ENCODE data around the gene SIDT2.

Gene SIDT2

DNA sequence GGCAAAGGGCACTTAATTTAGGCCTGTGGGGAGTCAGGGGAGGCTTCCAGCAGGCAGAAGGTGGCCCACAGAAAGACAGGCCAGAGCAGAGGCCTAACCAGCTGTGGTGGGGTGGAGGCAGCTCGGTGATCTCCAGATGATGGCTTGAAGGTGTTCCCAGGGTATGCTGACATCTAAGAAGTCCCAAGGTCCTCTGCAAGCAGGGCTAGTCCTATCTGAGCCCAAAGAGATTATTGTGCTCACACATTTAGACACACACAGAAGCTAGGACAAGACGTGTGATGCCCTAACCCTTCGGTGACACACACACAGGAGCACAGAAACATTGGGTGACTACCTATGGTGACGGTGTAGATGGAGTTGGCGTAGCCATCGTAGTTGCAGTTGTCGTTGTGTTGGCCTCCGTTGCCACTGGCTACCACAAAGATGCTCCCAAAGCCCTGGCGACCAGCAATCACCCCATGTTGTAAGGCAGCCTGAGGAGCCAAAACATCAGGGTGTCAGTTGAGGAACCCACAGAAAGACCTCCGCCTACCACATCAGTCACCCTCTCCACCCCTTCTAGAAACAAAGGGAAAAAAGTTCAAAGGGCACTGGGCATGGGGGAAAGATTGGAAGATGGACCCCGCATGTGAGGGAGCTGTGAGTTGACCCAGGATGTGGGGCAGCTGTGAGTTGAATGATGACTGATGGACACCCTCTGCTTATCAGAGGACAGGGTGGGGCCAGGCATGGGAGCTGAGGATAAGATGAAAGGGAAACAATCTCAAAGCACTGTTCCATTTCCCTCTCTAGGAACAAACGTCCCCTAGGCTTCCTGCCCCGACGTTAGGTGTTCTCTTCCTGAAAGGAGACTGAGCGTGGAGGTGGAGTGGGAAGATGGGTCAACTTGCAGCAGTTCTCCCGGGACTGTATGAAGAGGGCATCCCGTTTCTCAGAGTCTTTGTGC is 45.5 kb downstream of the SIDT2 start:
- no peak for DNase-seq

DNA sequence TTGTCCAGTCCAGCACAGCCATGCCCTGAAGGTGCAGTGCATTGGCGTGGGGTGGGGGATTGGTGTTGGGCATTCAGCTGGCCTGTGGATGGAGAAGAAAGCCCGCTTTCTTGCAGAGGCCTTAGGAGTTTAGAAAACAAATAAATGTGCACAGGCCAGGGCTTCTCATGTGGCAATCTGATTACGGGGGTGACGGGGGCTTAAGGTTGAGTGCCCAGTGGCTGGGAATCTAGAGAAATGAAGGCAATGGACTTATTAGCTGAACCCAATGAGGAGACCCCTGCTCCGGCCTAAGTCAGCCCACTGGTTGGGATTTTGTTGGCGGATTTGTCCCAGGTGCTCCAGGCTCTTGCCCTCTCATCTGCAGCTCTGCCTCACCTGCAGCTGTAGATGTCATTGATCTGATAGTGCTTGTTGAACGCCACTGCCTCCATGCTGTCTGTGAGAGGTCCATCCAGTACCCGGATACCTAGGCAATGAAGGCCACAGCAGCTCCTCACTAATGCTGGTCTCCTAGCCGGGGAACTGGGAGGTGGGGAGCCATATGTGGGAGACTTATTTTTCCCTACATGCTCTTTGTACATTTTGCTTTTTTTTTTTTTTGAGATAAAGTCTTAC is 47.1 kb downstream of the SIDT2 start:
- DNase-seq, result no peak

DNA sequence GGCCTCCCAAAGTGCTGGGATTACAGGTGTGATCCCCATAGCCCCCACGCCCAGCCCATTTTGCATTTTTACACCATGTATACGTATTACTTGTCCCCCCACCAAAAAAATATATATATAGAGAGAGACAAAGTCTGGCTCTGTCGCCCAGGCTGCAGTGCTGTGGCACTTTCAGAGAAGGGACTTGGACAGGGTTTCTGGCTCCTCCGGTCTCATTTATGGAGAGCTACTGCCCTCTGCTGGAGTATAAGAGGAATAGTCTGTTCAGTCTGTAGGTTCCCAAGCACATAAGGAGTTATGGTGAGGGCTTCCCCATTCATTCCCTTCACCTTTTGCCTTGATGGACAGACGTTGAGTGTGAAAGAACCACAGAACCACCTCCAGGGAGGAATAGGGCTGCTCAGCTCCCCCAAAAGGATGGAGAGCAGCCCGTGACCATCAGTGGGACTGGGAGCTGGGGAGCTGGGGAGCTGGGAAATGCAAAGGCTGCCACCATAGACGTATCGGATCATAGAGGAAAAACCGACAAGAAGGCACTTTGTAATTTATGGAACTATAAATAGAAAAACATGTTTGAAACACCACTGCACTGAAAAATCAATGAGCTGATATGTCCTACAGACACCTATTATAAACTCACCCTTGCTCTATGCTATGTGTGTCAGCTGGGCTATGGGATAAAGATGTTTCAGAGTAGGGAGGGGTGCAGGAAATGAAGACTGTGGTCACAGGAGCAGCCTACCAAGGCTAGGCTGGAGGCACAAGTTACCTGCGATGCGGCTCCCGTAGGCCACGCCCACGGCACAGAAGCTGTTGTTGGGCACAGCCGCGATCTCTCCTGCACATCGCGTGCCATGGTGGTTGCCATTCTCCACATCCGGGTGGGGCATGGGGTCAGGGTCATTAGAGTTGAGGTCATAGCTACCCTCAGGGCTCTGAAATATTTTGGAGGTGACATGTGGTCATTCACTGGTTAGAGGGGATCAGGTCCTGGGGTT is 48.1 kb downstream of the SIDT2 start:
- peak; percentile 78 to 79 for DNase-seq

DNA sequence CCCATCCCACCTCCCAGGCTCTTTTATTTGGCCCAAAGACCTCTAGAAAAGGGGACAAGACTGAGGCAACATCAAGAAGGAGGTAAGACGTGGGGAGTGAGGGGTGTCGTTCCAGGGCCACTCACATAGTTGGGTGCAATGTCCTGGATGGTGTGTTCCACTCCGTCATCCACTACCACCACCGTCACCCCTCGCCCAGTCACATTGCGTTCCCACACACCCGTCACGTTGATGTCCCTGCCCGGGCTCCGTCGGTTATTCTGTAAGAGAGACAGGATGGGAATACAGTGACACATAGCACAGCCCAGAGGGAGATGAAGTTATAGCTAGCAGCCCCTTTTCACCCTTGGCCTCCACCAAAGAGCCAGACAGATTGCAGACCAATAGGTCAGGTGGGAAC is 49.5 kb downstream of the SIDT2 start:
- no peak for DNase-seq

DNA sequence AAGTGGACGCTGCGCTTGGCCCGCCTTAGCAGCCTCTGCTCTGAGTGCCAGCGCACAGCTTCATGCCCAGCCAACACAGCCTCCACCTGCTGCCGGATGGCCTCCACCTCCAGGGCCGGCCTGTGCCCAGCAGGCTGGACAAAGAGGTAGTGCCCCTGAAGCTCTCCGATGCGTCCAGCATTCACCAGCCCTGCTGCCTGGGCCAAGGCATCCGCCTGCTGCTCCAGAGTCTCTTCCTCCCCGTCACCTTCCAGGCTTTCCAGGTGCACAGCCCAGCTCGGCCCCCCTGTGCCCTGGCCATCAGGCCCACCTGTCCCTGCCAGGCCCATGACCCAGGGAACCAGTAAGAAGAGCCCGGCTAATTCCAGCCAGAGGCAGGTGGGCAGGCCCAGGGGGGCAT is 50.9 kb downstream of the SIDT2 start:
- DNase-seq, result no peak

DNA sequence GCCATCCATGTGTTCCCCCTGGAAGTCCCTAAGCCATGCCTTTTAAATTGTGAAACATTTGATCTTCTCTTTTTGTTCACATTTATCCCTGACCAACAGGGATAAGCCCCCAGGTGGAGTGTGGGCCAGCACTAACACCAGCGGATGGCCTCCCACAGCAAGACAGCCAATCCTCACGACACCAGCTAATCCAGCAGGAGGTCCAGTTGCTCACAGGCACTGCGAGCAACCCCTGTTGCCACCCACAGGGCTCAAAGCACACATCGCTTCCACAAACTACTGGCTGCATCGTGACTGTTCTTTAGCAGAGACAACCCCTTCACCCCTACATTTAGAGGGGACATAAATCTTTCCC is 51.4 kb downstream of the SIDT2 start:
- no peak for DNase-seq

DNA sequence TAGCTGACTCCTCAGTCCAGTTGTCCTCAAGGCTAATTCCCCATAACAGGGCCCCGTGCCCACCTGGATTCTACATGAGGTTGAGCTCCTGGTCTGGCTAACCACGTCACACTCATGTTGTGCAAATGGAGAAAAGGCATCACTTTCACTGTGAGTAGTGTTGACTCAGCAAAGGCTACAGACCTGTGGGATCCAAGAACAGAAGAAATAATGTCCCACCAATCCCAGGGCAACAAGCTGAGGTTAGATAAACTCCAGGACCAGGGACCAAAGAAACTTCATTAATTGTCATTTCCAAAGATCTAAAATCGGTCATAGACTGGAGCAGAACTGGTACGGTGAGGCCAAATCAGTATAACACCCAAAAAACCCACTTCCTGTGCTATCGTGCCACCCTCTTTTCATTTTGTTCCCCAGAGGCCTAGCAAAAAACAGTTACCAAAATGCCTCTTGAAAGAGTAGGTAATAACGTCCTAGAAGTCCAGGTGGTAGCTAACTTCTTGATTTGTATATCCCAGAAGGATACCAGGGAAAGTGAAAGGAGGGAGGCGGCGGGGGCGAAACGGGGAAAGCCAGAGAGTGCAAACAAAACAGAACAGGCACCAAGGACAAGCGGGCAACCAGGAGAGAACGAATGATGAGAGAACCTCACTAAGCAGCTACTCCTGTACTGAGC is 51.9 kb downstream of the SIDT2 start:
- DNase-seq, result no peak

DNA sequence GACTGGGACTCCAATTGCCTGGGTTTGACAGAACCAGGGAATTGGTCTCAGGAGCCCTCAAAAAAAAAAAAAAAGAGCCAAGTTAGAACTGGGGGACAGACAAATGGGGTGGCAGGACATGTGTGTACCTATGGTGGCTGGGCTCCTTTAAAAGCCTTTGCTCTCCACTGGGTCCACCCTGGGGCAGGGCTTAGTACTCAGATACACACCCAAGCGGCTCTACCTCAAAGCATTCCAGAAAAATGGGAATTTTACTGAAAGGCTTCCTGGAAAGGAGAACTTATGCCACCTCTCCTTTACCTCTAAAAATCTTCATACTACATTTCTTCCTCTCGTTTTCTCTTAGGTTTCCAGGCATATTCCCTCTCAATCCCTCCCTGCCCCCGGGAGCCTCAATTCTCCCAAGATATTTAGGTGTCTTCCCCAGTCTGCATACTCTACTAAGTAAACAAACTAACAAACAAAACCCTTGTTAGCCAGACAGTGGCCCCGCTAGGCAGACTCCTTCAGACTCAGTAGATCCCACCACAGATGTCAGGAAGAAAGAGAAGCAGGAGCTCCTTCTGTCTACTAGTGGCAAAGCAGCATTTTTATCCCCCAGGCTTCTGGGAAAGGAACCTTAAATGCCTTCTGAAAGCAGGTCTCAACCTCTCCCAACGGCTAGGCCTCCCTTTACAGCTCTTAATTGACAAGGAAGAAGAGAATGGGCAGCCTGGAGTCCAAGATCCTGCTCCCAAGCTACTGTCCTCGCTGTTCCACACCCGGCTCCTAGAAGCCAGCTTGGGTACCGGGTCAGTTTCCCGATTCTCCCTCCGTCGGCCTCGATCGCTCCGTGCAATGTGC is 52.7 kb downstream of the SIDT2 start:
- peak in 1 of 2 donors; percentile 1 for DNase-seq

DNA sequence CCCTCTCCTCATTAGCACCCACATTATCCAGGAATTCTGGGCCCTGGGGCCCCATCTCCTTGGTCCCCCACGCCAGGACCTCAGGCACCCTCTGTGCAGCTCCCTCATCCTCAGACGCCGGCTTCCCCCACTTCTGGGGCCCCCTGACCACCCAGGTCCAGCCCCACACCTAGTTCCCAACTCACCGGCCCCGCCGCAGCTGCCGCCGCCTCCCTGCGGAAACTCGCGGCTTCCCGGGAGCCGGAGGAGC is 53.2 kb downstream of the SIDT2 start, which contains the start of gene PCSK7:
PCSK7 (minus strand) TSS at position 232 of the 250 bp plus-strand sequence. CDS start 2,229 bp downstream, outside the sequence.
- DNase-seq, result no peak

DNA sequence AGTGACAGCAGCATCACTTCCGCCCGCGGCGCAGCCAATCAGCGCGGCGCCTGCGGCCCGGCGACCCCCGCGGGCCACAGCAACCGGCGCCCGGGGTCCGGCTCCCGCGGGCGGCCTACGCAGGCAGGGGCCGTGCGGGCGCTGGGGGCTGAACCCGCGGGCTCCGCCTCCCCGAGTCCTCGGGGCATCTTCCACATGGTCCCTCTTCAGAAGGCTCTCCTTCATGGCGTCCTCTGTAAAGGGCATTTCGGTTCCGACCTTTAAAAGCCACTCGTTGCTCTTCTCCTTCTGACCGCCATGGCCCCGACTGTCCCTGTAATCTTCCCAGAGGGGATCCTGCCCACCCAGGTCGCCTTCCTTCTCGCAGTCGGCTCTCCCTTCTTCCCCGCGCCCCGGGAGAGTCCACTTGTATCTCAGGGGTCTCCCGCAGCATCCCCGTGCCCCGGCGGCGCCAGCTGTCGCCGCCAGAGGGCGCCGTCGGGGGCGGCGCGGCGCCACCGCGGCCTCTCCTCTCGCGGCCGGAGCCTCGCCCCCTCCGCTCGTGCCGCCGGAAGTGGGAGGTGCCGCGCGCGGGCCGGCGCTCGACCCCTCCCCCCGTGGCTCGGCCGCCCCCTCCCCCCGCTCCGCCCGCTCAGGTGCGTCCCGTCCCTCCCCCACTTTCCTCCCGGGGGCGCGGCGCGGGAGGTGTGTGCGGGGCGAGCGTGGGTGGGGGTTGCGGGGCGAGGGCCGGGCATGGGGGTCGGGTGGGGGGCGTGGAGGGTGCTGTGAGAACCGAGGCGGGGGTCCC is 53.7 kb downstream of the SIDT2 start, which contains the start of gene RNF214:
RNF214 (plus strand) TSS at position 580 of the 787 bp plus-strand sequence. CDS start 1,602 bp downstream, outside the sequence.
- peak; percentile 71 to 83 for DNase-seq

DNA sequence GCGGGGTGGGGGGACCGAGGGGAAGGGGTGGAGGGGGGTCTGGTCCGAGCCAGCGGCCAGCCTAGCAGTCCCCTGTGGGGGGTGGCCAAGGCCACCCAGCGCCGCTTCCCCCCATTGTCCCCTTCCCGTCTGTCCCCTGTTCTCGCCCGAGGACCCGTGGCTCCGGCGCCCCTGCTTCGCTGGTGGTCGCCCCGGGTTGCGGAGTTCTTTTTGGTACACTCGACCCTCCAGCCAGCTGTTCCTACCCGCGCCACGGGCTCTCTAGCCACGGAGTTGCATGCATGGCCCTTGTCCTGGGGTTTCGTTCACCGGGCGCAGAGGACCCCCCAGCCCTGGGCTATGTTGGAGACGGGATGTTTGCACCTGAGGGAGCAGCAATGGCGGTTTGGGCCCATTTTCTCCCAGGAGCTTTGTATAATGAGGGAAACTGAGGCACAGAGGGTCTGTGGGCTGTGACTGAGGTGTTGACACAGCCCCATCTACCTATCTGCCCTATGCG is 54.4 kb downstream of the SIDT2 start:
- DNase-seq, result no peak

DNA sequence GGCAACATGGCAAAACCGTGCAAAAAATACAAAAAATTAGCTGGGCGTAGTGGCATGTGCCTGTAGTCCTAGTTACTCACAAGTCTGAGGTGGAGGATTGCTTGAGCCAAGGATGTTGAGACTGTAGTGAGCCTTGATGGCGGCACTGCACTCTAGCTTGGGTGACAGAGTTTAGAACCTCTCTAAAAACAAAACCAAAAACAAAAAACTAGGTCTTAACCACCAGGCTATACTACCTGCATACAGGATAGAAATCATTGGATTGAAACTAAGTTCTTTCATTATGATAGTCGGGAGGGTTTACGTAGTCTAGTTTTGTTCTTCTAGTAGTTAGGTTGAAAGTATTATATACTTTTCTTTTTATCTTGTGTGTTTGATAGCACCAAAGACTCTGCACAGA is 59.7 kb downstream of the SIDT2 start:
- no peak for DNase-seq

DNA sequence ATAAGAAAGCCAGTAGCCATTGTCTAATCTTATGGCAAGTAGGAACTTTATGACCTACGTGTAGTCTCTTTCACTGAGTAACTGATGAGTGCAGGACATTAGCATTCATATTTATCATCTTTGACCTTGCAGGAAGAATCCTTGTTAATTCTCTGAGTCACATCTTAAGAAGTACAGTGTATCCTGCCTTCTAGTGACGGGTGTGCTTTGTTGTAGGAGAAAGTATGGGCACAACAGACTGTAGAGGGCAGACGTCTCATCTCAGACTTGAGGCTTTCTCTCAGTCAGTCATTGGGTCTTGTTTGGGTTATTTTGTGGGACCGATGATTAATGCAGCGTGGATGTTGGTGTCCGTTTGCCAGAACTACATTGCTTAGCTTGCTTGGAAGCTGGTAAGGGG is 60.8 kb downstream of the SIDT2 start:
- DNase-seq, result no peak
